Measurements from ENCODE around the gene CHDH. TPM values are rescaled to one million over a fixed set of nuclear protein-coding genes. Genes with fewer than 3 reads are reported as not detected.

CHDH gene
- total and polyA plus RNA-seq, 2 experiments from 2014 or later, result 31.1 to 62.6 TPM

- Histone ChIP-seq H3K79me2 (peaks cover 38% of the 10 kb centered on the region), H3K27me3 (no peaks in the 10 kb centered on the region), H3K4me1 (ENCODE audit: insufficient read depth) (peaks cover 42% of the 10 kb centered on the region), H3K4me2 (peak overlapping the region; percentile 60), H2AFZ (no peak overlapping the region), H4K20me1 (ENCODE audit: insufficient read depth, poor library complexity, severe bottlenecking) (no peaks in the 10 kb centered on the region), H3K36me3 (replicated peaks; ENCODE audit: insufficient read depth, low read depth) (no peaks in the 10 kb centered on the region), H3K9me3 (ENCODE audit: low read depth) (no peaks in the 10 kb centered on the region), H3K9me2 (replicated peaks; ENCODE audit: insufficient read depth) (no peaks in the 10 kb centered on the region), H3K27ac (peak overlapping the region; percentile 97), H3K4me3 (no peak overlapping the region)
- WGBS (ENCODE audit: low lambda C conversion rate, missing lambda C conversion rate), result 40% methylated on average over 12 of the region's 12 CpGs
- no peak for TF ChIP-seq EZH2phosphoT487 (IDR thresholded peaks at IDR 0.05; ENCODE audit: low read depth, severe bottlenecking, unreplicated experiment)
- peak; percentile 26 for TF ChIP-seq CTCF (IDR thresholded peaks at IDR 0.05; ENCODE audit: poor library complexity)
- DNase-seq (ENCODE audit: low spot score), result peak; percentile 89
These were observed 3.6 kb downstream of the CHDH start for GRCh38 chr3:53842436-53843194.

GRCh38 chr3:53841296-53841695 is 4.9 kb downstream of the CHDH start:
- H3K4me3 ChIP-seq, result no peak overlapping the region
- TF ChIP-seq EZH2 (IDR thresholded peaks at IDR 0.05; ENCODE audit: borderline replicate concordance) (no peak), EZH2phosphoT487 (IDR thresholded peaks at IDR 0.05; ENCODE audit: low read depth, severe bottlenecking, unreplicated experiment) (no peak), CTCF (IDR thresholded peaks at IDR 0.05; ENCODE audit: poor library complexity) (no peak)
- peak overlapping the region; percentile 60 for H3K4me2 ChIP-seq
- H2AFZ ChIP-seq, result no peak overlapping the region
- H4K20me1 ChIP-seq (ENCODE audit: insufficient read depth, poor library complexity, severe bottlenecking), result no peaks in the 10 kb centered on the region
- 83% methylated on average over 5 of the region's 5 CpGs for WGBS (ENCODE audit: low lambda C conversion rate, missing lambda C conversion rate)
- no peak for DNase-seq (ENCODE audit: low spot score)
- no peaks in the 10 kb centered on the region for H3K27me3 ChIP-seq
- no peaks in the 10 kb centered on the region for H3K9me3 ChIP-seq (ENCODE audit: low read depth)
- H3K36me3 ChIP-seq (replicated peaks; ENCODE audit: insufficient read depth, low read depth), result no peaks in the 10 kb centered on the region
- peaks cover 47% of the 10 kb centered on the region for H3K79me2 ChIP-seq
- peak overlapping the region; percentile 97 for H3K27ac ChIP-seq
- H3K4me1 ChIP-seq (ENCODE audit: insufficient read depth), result peaks cover 39% of the 10 kb centered on the region
- no peaks in the 10 kb centered on the region for H3K9me2 ChIP-seq (replicated peaks; ENCODE audit: insufficient read depth)

GRCh38 chr3:53837331-53837730 is 8.9 kb downstream of the CHDH start:
- Histone ChIP-seq H3K9me2 (replicated peaks; ENCODE audit: insufficient read depth) (no peaks in the 10 kb centered on the region), H3K36me3 (replicated peaks; ENCODE audit: insufficient read depth, low read depth) (no peaks in the 10 kb centered on the region), H3K4me3 (no peak overlapping the region), H4K20me1 (ENCODE audit: insufficient read depth, poor library complexity, severe bottlenecking) (no peaks in the 10 kb centered on the region), H3K27ac (no peak overlapping the region), H2AFZ (no peak overlapping the region), H3K4me1 (ENCODE audit: insufficient read depth) (peaks cover 15% of the 10 kb centered on the region), H3K9me3 (ENCODE audit: low read depth) (no peaks in the 10 kb centered on the region), H3K4me2 (no peak overlapping the region), H3K79me2 (peaks cover 65% of the 10 kb centered on the region), H3K27me3 (no peaks in the 10 kb centered on the region)
- TF ChIP-seq EZH2 (IDR thresholded peaks at IDR 0.05; ENCODE audit: borderline replicate concordance), result no peak
- TF ChIP-seq CTCF (IDR thresholded peaks at IDR 0.05; ENCODE audit: poor library complexity), result no peak
- no peak for TF ChIP-seq EZH2phosphoT487 (IDR thresholded peaks at IDR 0.05; ENCODE audit: low read depth, severe bottlenecking, unreplicated experiment)
- no peak for DNase-seq (ENCODE audit: low spot score)
- WGBS (ENCODE audit: low lambda C conversion rate, missing lambda C conversion rate), result 94% methylated on average over 10 of the region's 10 CpGs

Measured in hepatocyte (in vitro differentiated cells).